ENCODE measurements around the gene NAA20.

DNA sequence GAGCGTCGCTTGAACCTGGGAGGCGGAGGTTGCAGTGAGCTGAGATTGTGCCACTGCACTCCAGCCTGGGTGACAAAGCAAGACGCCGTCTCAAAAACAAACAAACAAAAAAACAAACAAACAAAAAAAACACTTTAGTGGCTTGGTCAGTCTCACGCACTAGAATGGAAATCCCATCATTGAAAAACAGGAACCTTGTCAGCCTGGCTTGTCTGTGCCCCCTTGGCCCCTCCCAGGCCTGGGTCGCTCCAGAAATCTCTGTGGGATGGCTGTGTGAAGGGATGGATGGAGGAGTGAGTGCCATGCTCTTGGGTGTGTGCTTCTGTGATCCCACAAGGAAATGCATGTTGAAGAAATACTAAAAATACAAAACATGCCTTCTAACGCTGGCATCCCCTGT lies 20.9 kb upstream of the NAA20 start:
- no peak for TF ChIP-seq EZH2 (IDR thresholded peaks at IDR 0.05; ENCODE audit: low read length, missing control alignments)
- TF ChIP-seq, protein P1, sequence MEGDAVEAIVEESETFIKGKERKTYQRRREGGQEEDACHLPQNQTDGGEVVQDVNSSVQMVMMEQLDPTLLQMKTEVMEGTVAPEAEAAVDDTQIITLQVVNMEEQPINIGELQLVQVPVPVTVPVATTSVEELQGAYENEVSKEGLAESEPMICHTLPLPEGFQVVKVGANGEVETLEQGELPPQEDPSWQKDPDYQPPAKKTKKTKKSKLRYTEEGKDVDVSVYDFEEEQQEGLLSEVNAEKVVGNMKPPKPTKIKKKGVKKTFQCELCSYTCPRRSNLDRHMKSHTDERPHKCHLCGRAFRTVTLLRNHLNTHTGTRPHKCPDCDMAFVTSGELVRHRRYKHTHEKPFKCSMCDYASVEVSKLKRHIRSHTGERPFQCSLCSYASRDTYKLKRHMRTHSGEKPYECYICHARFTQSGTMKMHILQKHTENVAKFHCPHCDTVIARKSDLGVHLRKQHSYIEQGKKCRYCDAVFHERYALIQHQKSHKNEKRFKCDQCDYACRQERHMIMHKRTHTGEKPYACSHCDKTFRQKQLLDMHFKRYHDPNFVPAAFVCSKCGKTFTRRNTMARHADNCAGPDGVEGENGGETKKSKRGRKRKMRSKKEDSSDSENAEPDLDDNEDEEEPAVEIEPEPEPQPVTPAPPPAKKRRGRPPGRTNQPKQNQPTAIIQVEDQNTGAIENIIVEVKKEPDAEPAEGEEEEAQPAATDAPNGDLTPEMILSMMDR (conservative IDR thresholded peaks at IDR 0.05 in 1 of 2, IDR thresholded peaks at IDR 0.05 in 1 of 2; ENCODE audit: low read depth in 1 of 2, low read length in 2 of 2): no peak

Measured in fibroblast of lung (primary cell).